T47D (cell line): ENCODE results near the gene PPP3R1.
A peak's percentile ranks its signal among the peaks of the same experiment; 100 is the strongest.

ENCODE experiments used
- DNase-seq, 2 experiments: peaks; one replicate each; pipeline versions ENCODE4 v3.0.0 to v3.0.0-alpha.2; 2011 to 2012; ENCODE audit warnings: low read depth in 1 of 2, low spot score in 1 of 2
- JUND ChIP-seq: IDR thresholded peaks from 2 replicates; pipeline ENCODE4 v1.6.1; 2012; ENCODE audit warnings: low read depth
- in situ Hi-C: cut with HindIII; loops from 2 replicates; pipeline ENCODE4 v1.10.0; 2016; ENCODE audit warnings: low sequenced_read_pairs, low pct_unique_long_range_greater_than_20kb

PPP3R1 gene

GRCh38 chr2:68282811-68283418 lies 30.6 kb upstream of the PPP3R1 start:
- TF ChIP-seq JUND = no peak
- peak in 1 of 2 experiments; percentile 65 for DNase-seq
- in situ Hi-C loops = no loop called here

- no peak for TF ChIP-seq JUND
- in situ Hi-C loops = no loop called here
- no peak for DNase-seq
Measured at GRCh38 chr2:68280796-68281195, 28.5 kb upstream of the PPP3R1 start.

- no peak for TF ChIP-seq JUND
- DNase-seq = no peak
- in situ Hi-C loops = no loop called here
Measured at GRCh38 chr2:68280348-68280747, 28.0 kb upstream of the PPP3R1 start.

- DNase-seq = peak in 1 of 2 experiments; percentile 22
- TF ChIP-seq JUND = no peak
- in situ Hi-C loops = no loop called here
Measured at GRCh38 chr2:68279691-68280090, 27.4 kb upstream of the PPP3R1 start.

- no peak for DNase-seq
- no peak for TF ChIP-seq JUND
- in situ Hi-C loops = no loop called here
Measured at GRCh38 chr2:68278169-68278568, 25.8 kb upstream of the PPP3R1 start.

GRCh38 chr2:68274022-68274421 lies 21.7 kb upstream of the PPP3R1 start:
- TF ChIP-seq JUND = no peak
- in situ Hi-C loops = no loop called here
- no peak for DNase-seq

GRCh38 chr2:68272246-68272994 lies 20.1 kb upstream of the PPP3R1 start:
- no peak for DNase-seq
- in situ Hi-C loops = no loop called here
- no peak for TF ChIP-seq JUND

GRCh38 chr2:68266655-68267054 lies 14.3 kb upstream of the PPP3R1 start:
- DNase-seq = no peak
- TF ChIP-seq JUND = no peak
- in situ Hi-C loops = no loop called here

- in situ Hi-C loops = no loop called here
- no peak for TF ChIP-seq JUND
- no peak for DNase-seq
Measured at GRCh38 chr2:68263632-68264031, 11.3 kb upstream of the PPP3R1 start.

GRCh38 chr2:68258851-68259250 lies 6.5 kb upstream of the PPP3R1 start:
- no peak for DNase-seq
- TF ChIP-seq JUND = no peak
- in situ Hi-C loops = no loop called here

- no peak for DNase-seq
Measured at GRCh38 chr2:68256093-68256450, 3.7 kb upstream of the PPP3R1 start.

GRCh38 chr2:68253219-68254068 lies 1.1 kb upstream of the PPP3R1 start:
- in situ Hi-C loops = no loop called here
- TF ChIP-seq JUND = no peak
- DNase-seq = peak in 1 of 2 experiments; percentile 6

More at GRCh38 chr2:68256093-68256450, 3.7 kb upstream of the PPP3R1 start:
- TF ChIP-seq JUND = no peak
- in situ Hi-C loops = no loop called here

- no peak for TF ChIP-seq JUND
- DNase-seq = peak in 1 of 2 experiments; percentile 5
- in situ Hi-C loops = no loop called here
Measured at GRCh38 chr2:68251855-68252399, 405 bp downstream of the PPP3R1 start.
